Measurements from ENCODE around the gene RRM1. TPM values are rescaled to one million over a fixed set of nuclear protein-coding genes. Genes with fewer than 3 reads are reported as not detected.

The RRM1 gene
- total RNA-seq, 1 experiment from 2014 or later = 88.8 TPM

DNA sequence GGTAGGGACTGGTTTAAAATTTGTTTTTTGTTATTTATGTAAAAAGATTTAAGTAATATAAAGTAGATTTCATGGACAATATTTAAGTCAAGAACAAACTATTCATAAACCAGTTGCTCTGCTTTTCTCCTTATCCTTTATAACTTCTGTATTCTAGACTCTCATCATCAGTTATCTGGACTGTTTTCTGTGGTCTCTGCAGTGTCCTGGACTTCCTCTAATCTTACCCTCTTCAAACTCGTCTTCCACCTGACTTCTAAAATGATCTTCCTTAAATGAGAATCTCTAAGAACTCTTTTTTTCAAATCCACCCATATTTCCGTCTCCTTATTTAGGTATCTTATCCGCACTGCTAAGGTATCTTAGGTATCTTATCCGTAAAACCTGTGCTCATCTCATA, 8.1 kb downstream of the RRM1 start:
- no peak overlapping the region for H3K4me3 Mint-ChIP-seq
- H3K27ac Mint-ChIP-seq = no peak overlapping the region; the same call in 1 of the 2 replicates
- TF ChIP-seq, protein P1, sequence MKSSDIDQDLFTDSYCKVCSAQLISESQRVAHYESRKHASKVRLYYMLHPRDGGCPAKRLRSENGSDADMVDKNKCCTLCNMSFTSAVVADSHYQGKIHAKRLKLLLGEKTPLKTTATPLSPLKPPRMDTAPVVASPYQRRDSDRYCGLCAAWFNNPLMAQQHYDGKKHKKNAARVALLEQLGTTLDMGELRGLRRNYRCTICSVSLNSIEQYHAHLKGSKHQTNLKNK (CRISPR knock-in tag; IDR thresholded peaks at IDR 0.05) = no peak
- TF ChIP-seq, protein P2, sequence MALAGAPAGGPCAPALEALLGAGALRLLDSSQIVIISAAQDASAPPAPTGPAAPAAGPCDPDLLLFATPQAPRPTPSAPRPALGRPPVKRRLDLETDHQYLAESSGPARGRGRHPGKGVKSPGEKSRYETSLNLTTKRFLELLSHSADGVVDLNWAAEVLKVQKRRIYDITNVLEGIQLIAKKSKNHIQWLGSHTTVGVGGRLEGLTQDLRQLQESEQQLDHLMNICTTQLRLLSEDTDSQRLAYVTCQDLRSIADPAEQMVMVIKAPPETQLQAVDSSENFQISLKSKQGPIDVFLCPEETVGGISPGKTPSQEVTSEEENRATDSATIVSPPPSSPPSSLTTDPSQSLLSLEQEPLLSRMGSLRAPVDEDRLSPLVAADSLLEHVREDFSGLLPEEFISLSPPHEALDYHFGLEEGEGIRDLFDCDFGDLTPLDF (CRISPR knock-in tag; IDR thresholded peaks at IDR 0.05) = no peak
- TF ChIP-seq NFATC4 (CRISPR knock-in tag; IDR thresholded peaks at IDR 0.05) = no peak
- CTCF ChIA-PET = no interaction called here
- H3K27me3 Mint-ChIP-seq (ENCODE audit: low read depth) = no peaks in the 10 kb centered on the region
- POLR2A ChIA-PET = no interaction called here
- H3K9me3 Mint-ChIP-seq = no peaks in the 10 kb centered on the region
- H3K36me3 Mint-ChIP-seq = peaks cover 29% of the 10 kb centered on the region
- H3K4me1 Mint-ChIP-seq = peaks cover 3% of the 10 kb centered on the region
- ATAC-seq (no peak), DNase-seq (ENCODE audit: low spot score) (no peak)

DNA sequence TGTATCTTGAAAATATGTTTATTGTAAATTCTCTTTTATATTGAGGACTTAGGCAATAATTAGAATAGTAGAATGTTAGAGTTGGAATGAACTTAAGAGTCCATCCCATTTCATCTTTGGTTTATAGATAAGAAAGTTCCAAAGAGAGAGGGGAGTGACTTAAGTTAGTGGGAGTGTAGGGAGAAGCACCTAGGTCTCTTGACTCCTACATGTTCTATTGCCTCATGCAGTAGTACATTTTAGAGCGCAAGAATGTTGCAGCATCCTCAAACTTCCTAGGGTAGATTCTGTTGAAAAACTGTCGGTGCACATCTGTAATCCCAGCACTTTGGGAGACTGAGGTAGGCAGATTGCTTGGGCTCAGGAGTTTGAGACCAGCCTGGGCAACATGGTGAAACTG, 8.7 kb downstream of the RRM1 start:
- POLR2A ChIA-PET = no interaction called here
- CTCF ChIA-PET = no interaction called here
- TF ChIP-seq, protein P3, sequence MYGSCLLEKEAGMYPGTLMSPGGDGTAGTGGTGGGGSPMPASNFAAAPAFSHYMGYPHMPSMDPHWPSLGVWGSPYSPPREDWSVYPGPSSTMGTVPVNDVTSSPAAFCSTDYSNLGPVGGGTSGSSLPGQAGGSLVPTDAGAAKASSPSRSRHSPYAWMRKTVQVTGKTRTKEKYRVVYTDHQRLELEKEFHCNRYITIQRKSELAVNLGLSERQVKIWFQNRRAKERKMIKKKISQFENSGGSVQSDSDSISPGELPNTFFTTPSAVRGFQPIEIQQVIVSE (CRISPR knock-in tag; IDR thresholded peaks at IDR 0.05; ENCODE audit: borderline replicate concordance) = no peak
- TF ChIP-seq TCF7 (CRISPR knock-in tag; IDR thresholded peaks at IDR 0.05; ENCODE audit: low read depth) (no peak), ZNF232 (CRISPR knock-in tag; IDR thresholded peaks at IDR 0.05) (no peak), OVOL2 (CRISPR knock-in tag; IDR thresholded peaks at IDR 0.05; ENCODE audit: borderline replicate concordance) (no peak), NR3C1 (CRISPR knock-in tag; conservative IDR thresholded peaks at IDR 0.05; ENCODE audit: low read depth) (no peak), MYBL2 (CRISPR knock-in tag; IDR thresholded peaks at IDR 0.05) (no peak), TEAD4 (CRISPR knock-in tag; IDR thresholded peaks at IDR 0.05) (no peak), TEAD1 (CRISPR knock-in tag; IDR thresholded peaks at IDR 0.05) (no peak), EMX1 (CRISPR knock-in tag; IDR thresholded peaks at IDR 0.05) (no peak), SP1 (CRISPR knock-in tag; conservative IDR thresholded peaks at IDR 0.05) (no peak), ELF4 (CRISPR knock-in tag; IDR thresholded peaks at IDR 0.05; ENCODE audit: low read depth) (no peak), NFATC4 (CRISPR knock-in tag; IDR thresholded peaks at IDR 0.05) (no peak)
- TF ChIP-seq, protein P4, sequence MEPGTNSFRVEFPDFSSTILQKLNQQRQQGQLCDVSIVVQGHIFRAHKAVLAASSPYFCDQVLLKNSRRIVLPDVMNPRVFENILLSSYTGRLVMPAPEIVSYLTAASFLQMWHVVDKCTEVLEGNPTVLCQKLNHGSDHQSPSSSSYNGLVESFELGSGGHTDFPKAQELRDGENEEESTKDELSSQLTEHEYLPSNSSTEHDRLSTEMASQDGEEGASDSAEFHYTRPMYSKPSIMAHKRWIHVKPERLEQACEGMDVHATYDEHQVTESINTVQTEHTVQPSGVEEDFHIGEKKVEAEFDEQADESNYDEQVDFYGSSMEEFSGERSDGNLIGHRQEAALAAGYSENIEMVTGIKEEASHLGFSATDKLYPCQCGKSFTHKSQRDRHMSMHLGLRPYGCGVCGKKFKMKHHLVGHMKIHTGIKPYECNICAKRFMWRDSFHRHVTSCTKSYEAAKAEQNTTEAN (CRISPR knock-in tag; IDR thresholded peaks at IDR 0.05) = no peak
- TF ChIP-seq, protein P5, sequence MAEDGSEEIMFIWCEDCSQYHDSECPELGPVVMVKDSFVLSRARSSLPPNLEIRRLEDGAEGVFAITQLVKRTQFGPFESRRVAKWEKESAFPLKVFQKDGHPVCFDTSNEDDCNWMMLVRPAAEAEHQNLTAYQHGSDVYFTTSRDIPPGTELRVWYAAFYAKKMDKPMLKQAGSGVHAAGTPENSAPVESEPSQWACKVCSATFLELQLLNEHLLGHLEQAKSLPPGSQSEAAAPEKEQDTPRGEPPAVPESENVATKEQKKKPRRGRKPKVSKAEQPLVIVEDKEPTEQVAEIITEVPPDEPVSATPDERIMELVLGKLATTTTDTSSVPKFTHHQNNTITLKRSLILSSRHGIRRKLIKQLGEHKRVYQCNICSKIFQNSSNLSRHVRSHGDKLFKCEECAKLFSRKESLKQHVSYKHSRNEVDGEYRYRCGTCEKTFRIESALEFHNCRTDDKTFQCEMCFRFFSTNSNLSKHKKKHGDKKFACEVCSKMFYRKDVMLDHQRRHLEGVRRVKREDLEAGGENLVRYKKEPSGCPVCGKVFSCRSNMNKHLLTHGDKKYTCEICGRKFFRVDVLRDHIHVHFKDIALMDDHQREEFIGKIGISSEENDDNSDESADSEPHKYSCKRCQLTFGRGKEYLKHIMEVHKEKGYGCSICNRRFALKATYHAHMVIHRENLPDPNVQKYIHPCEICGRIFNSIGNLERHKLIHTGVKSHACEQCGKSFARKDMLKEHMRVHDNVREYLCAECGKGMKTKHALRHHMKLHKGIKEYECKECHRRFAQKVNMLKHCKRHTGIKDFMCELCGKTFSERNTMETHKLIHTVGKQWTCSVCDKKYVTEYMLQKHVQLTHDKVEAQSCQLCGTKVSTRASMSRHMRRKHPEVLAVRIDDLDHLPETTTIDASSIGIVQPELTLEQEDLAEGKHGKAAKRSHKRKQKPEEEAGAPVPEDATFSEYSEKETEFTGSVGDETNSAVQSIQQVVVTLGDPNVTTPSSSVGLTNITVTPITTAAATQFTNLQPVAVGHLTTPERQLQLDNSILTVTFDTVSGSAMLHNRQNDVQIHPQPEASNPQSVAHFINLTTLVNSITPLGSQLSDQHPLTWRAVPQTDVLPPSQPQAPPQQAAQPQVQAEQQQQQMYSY (CRISPR knock-in tag; IDR thresholded peaks at IDR 0.05) = no peak
- TF ChIP-seq, protein P1 (CRISPR knock-in tag; IDR thresholded peaks at IDR 0.05) = no peak
- TF ChIP-seq, protein P6, sequence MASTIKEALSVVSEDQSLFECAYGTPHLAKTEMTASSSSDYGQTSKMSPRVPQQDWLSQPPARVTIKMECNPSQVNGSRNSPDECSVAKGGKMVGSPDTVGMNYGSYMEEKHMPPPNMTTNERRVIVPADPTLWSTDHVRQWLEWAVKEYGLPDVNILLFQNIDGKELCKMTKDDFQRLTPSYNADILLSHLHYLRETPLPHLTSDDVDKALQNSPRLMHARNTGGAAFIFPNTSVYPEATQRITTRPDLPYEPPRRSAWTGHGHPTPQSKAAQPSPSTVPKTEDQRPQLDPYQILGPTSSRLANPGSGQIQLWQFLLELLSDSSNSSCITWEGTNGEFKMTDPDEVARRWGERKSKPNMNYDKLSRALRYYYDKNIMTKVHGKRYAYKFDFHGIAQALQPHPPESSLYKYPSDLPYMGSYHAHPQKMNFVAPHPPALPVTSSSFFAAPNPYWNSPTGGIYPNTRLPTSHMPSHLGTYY (CRISPR knock-in tag; IDR thresholded peaks at IDR 0.05) = no peak
- TF ChIP-seq, protein P7, sequence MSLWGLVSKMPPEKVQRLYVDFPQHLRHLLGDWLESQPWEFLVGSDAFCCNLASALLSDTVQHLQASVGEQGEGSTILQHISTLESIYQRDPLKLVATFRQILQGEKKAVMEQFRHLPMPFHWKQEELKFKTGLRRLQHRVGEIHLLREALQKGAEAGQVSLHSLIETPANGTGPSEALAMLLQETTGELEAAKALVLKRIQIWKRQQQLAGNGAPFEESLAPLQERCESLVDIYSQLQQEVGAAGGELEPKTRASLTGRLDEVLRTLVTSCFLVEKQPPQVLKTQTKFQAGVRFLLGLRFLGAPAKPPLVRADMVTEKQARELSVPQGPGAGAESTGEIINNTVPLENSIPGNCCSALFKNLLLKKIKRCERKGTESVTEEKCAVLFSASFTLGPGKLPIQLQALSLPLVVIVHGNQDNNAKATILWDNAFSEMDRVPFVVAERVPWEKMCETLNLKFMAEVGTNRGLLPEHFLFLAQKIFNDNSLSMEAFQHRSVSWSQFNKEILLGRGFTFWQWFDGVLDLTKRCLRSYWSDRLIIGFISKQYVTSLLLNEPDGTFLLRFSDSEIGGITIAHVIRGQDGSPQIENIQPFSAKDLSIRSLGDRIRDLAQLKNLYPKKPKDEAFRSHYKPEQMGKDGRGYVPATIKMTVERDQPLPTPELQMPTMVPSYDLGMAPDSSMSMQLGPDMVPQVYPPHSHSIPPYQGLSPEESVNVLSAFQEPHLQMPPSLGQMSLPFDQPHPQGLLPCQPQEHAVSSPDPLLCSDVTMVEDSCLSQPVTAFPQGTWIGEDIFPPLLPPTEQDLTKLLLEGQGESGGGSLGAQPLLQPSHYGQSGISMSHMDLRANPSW (CRISPR knock-in tag; conservative IDR thresholded peaks at IDR 0.05; ENCODE audit: low read depth) = no peak
- Mint-ChIP-seq H3K36me3 (peaks cover 33% of the 10 kb centered on the region), H3K9me3 (no peaks in the 10 kb centered on the region), H3K4me1 (peaks cover 2% of the 10 kb centered on the region; the same call in 1 of the 2 replicates), H3K4me3 (no peak overlapping the region), H3K27ac (no peak overlapping the region), H3K27me3 (ENCODE audit: low read depth) (no peaks in the 10 kb centered on the region)
- ATAC-seq (no peak), DNase-seq (ENCODE audit: low spot score) (no peak)

Measured in WTC11 (cell line).